Activated CD8-positive, alpha-beta memory T cell treated with anti-CD3 and anti-CD28 coated beads, Interleukin-2, amount 50 U/mL, for 1 hour (primary cell): ENCODE measurements around the gene TPPP3.
"Not testable (repeated sequence)": the region's sequence is repeated elsewhere in the genome, so short reads cannot be mapped to it uniquely, and the experiment has no call there.

Experiments
- DNase-seq: peaks from one replicate; pipeline ENCODE4 v3.0.0-alpha.2; 2020; ENCODE audit errors: extremely low read depth

TPPP3 gene

GRCh38 chr16:67390816-67391423 is 2.4 kb downstream of the TPPP3 start:
- DNase-seq = no peak

- DNase-seq = no peak
Measured at GRCh38 chr16:67389911-67390815, 3.1 kb downstream of the TPPP3 start.

- no peak for DNase-seq
Measured at GRCh38 chr16:67388591-67388990, 4.7 kb downstream of the TPPP3 start.

GRCh38 chr16:67388191-67388590 is 5.1 kb downstream of the TPPP3 start:
- no peak for DNase-seq

- DNase-seq = no peak
Measured at GRCh38 chr16:67387479-67388079, 5.7 kb downstream of the TPPP3 start.

- DNase-seq = no peak
Measured at GRCh38 chr16:67386861-67387455, 6.3 kb downstream of the TPPP3 start.

- DNase-seq = no peak
Measured at GRCh38 chr16:67384778-67385510, 8.4 kb downstream of the TPPP3 start.

GRCh38 chr16:67383284-67383683 is 10.0 kb downstream of the TPPP3 start:
- no peak for DNase-seq

GRCh38 chr16:67378642-67379041 is 14.7 kb downstream of the TPPP3 start:
- DNase-seq = no peak

- not testable (repeated sequence) for DNase-seq
Measured at GRCh38 chr16:67376012-67376411, 17.3 kb downstream of the TPPP3 start.

- no peak for DNase-seq
Measured at GRCh38 chr16:67372664-67373063, 20.6 kb downstream of the TPPP3 start.

GRCh38 chr16:67370661-67371060 is 22.6 kb downstream of the TPPP3 start:
- DNase-seq = no peak

GRCh38 chr16:67364600-67365235 is 28.6 kb downstream of the TPPP3 start:
- DNase-seq = no peak

- no peak for DNase-seq
Measured at GRCh38 chr16:67361038-67361437, 32.3 kb downstream of the TPPP3 start.

GRCh38 chr16:67359540-67360269 is 33.6 kb downstream of the TPPP3 start:
- not testable (repeated sequence) for DNase-seq

- no peak for DNase-seq
Measured at GRCh38 chr16:67357561-67357960, 35.7 kb downstream of the TPPP3 start.

GRCh38 chr16:67356396-67356795 is 36.9 kb downstream of the TPPP3 start:
- no peak for DNase-seq

GRCh38 chr16:67352463-67352862 is 40.8 kb downstream of the TPPP3 start:
- DNase-seq = not testable (repeated sequence)

- DNase-seq = no peak
Measured at GRCh38 chr16:67350324-67350723, 43.0 kb downstream of the TPPP3 start.

- DNase-seq = no peak
Measured at GRCh38 chr16:67349172-67349571, 44.1 kb downstream of the TPPP3 start.

- no peak for DNase-seq
Measured at GRCh38 chr16:67346341-67346740, 47.0 kb downstream of the TPPP3 start.
